GM11168 (cell line): ENCODE results near the gene PMM2.
"Not testable (repeated sequence)": the region's sequence is repeated elsewhere in the genome, so short reads cannot be mapped to it uniquely, and the experiment has no call there.

Source experiments
- in situ Hi-C: fragments of 300-500 bp; cut with MboI; formaldehyde crosslinking; loops from one replicate; pipeline ENCODE4 v1.12.0; 2022; ENCODE audit warnings: low sequenced_read_pairs; ENCODE audit not compliant: unreplicated experiment

Gene PMM2

GRCh38 chr16:8797364-8798173 is at the start of gene PMM2, which contains the start of gene TMEM186:
Gene PMM2, plus strand, starts transcription at chr16:8797839. Its CDS starts 44 bp downstream, at chr16:8797883.
Gene TMEM186, minus strand, starts transcription at chr16:8797639. Its CDS starts 25 bp downstream, at chr16:8797614.
- in situ Hi-C loops = no loop called here

GRCh38 chr16:8748944-8749343 is 48.7 kb upstream of the PMM2 start:
- in situ Hi-C loops = not testable (repeated sequence)

- in situ Hi-C loops = no loop called here
These were observed 45.9 kb upstream of the PMM2 start for GRCh38 chr16:8751481-8752311.

GRCh38 chr16:8752706-8753105 is 44.9 kb upstream of the PMM2 start:
- in situ Hi-C loops = no loop called here

- in situ Hi-C loops = no loop called here
These were observed 44.1 kb upstream of the PMM2 start for GRCh38 chr16:8753416-8754054.

GRCh38 chr16:8756755-8757154 is 40.9 kb upstream of the PMM2 start:
- in situ Hi-C loops = no loop called here

GRCh38 chr16:8758022-8758421 is 39.6 kb upstream of the PMM2 start:
- in situ Hi-C loops = no loop called here

GRCh38 chr16:8760021-8760420 is 37.6 kb upstream of the PMM2 start:
- in situ Hi-C loops = no loop called here

GRCh38 chr16:8761078-8761477 is 36.6 kb upstream of the PMM2 start:
- in situ Hi-C loops = no loop called here

GRCh38 chr16:8762254-8762653 is 35.4 kb upstream of the PMM2 start:
- in situ Hi-C loops = no loop called here

- in situ Hi-C loops = no loop called here
These were observed 34.6 kb upstream of the PMM2 start for GRCh38 chr16:8763083-8763482.

GRCh38 chr16:8763899-8764298 is 33.7 kb upstream of the PMM2 start:
- in situ Hi-C loops = no loop called here

GRCh38 chr16:8764525-8765250 is 33.0 kb upstream of the PMM2 start:
- in situ Hi-C loops = no loop called here

- in situ Hi-C loops = no loop called here
These were observed 30.5 kb upstream of the PMM2 start for GRCh38 chr16:8767176-8767575.

- in situ Hi-C loops = no loop called here
These were observed 29.4 kb upstream of the PMM2 start for GRCh38 chr16:8768283-8768682.

GRCh38 chr16:8768692-8769091 is 28.9 kb upstream of the PMM2 start:
- in situ Hi-C loops = no loop called here

GRCh38 chr16:8773537-8773936 is 24.1 kb upstream of the PMM2 start:
- in situ Hi-C loops = no loop called here

- in situ Hi-C loops = no loop called here
These were observed 23.4 kb upstream of the PMM2 start for GRCh38 chr16:8774208-8774607.

- in situ Hi-C loops = no loop called here
These were observed 22.3 kb upstream of the PMM2 start for GRCh38 chr16:8775359-8775758.

GRCh38 chr16:8776129-8776584 is 21.5 kb upstream of the PMM2 start:
- in situ Hi-C loops = no loop called here
